ENCODE data around the gene MYLK4.
A peak's percentile ranks its signal among the peaks of the same experiment; 100 is the strongest.

Gene MYLK4

GRCh38 chr6:2755456-2755855 is 4.7 kb upstream of the MYLK4 start:
- DNase-seq (ENCODE audit: low read depth), result no peak

- DNase-seq (ENCODE audit: low read depth), result no peak
These were observed 4.2 kb upstream of the MYLK4 start for GRCh38 chr6:2754911-2755310.

GRCh38 chr6:2754393-2754792 is 3.7 kb upstream of the MYLK4 start:
- DNase-seq (ENCODE audit: low read depth), result no peak

GRCh38 chr6:2753743-2754142 is 3.0 kb upstream of the MYLK4 start:
- no peak for DNase-seq (ENCODE audit: low read depth)

- no peak for DNase-seq (ENCODE audit: low read depth)
These were observed 2.4 kb upstream of the MYLK4 start for GRCh38 chr6:2753110-2753489.

- no peak for DNase-seq (ENCODE audit: low read depth)
These were observed 1.9 kb upstream of the MYLK4 start for GRCh38 chr6:2752477-2753109.

GRCh38 chr6:2751871-2752270 is 1.1 kb upstream of the MYLK4 start:
- DNase-seq (ENCODE audit: low read depth), result peak; percentile 78

GRCh38 chr6:2749969-2750600 is 637 bp downstream of the MYLK4 start:
- DNase-seq (ENCODE audit: low read depth), result no peak

- no peak for DNase-seq (ENCODE audit: low read depth)
These were observed 2.5 kb downstream of the MYLK4 start for GRCh38 chr6:2748183-2748582.

- no peak for DNase-seq (ENCODE audit: low read depth)
These were observed 4.1 kb downstream of the MYLK4 start for GRCh38 chr6:2746557-2747061.

GRCh38 chr6:2745246-2745645 is 5.5 kb downstream of the MYLK4 start:
- DNase-seq (ENCODE audit: low read depth), result no peak

GRCh38 chr6:2744778-2745177 is 5.9 kb downstream of the MYLK4 start:
- no peak for DNase-seq (ENCODE audit: low read depth)

- no peak for DNase-seq (ENCODE audit: low read depth)
These were observed 6.4 kb downstream of the MYLK4 start for GRCh38 chr6:2744209-2744771.

- DNase-seq (ENCODE audit: low read depth), result no peak
These were observed 7.2 kb downstream of the MYLK4 start for GRCh38 chr6:2743280-2744208.

- no peak for DNase-seq (ENCODE audit: low read depth)
These were observed 9.0 kb downstream of the MYLK4 start for GRCh38 chr6:2741756-2742155.

- no peak for DNase-seq (ENCODE audit: low read depth)
These were observed 10.1 kb downstream of the MYLK4 start for GRCh38 chr6:2740581-2740980.

- DNase-seq (ENCODE audit: low read depth), result no peak
These were observed 11.4 kb downstream of the MYLK4 start for GRCh38 chr6:2739335-2739734.

- no peak for DNase-seq (ENCODE audit: low read depth)
These were observed 12.2 kb downstream of the MYLK4 start for GRCh38 chr6:2738373-2738979.

- no peak for DNase-seq (ENCODE audit: low read depth)
These were observed 12.8 kb downstream of the MYLK4 start for GRCh38 chr6:2737885-2738284.

- no peak for DNase-seq (ENCODE audit: low read depth)
These were observed 16.1 kb downstream of the MYLK4 start for GRCh38 chr6:2734488-2735166.

- peak; percentile 34 for DNase-seq (ENCODE audit: low read depth)
These were observed 16.8 kb downstream of the MYLK4 start for GRCh38 chr6:2733736-2734480.

Measured in CMK (cell line).